Natural killer cell (primary cell): Measurements from ENCODE around the gene SYCP2. TPM values are rescaled to one million over a fixed set of nuclear protein-coding genes. Genes with fewer than 3 reads are reported as not detected.

ENCODE experiments used
- ATAC-seq, 3 donors: fragments of 150-1000 bp in 2 of 3; fragments of 200-7000 bp in 1 of 3; cut with Tn5 transposase; 1 replicate in 1 of 3; 2 replicates in 2 of 3; pipeline ENCODE4 v1.10.0; 2021; ENCODE audit warnings: mild to moderate bottlenecking in 2 of 3, moderate library complexity in 2 of 3
- DNase-seq, 2 donors: peaks; one replicate each; pipeline versions ENCODE4 v3.0.0 to v3.0.0-alpha.2; 2013 to 2021; ENCODE audit warnings: mixed read lengths in 1 of 2
- H3K27ac ChIP-seq: one replicate; pipeline ENCODE4 v1.5.1; 2013; ENCODE audit warnings: mild to moderate bottlenecking, low read length
- H3K27me3 ChIP-seq: one replicate; pipeline ENCODE4 v1.6.1; 2013; ENCODE audit warnings: low read length; ENCODE audit not compliant: control insufficient read depth, insufficient read depth
- H3K36me3 ChIP-seq: one replicate; pipeline ENCODE4 v1.6.1; 2013; ENCODE audit warnings: low read length; ENCODE audit not compliant: control insufficient read depth, insufficient read depth
- H3K4me1 ChIP-seq: one replicate; pipeline ENCODE4 v1.6.1; 2013; ENCODE audit warnings: low read length; ENCODE audit not compliant: control insufficient read depth, insufficient read depth
- H3K4me3 ChIP-seq: one replicate; pipeline ENCODE4 v1.5.1; 2013; ENCODE audit warnings: low read length
- H3K9me3 ChIP-seq: one replicate; pipeline ENCODE4 v1.6.1; 2013; ENCODE audit warnings: low read length; ENCODE audit not compliant: control insufficient read depth, insufficient read depth
- H3K27ac Mint-ChIP-seq, 2 donors: one replicate each; pipeline ENCODE4 v1.8.0; 2022; ENCODE audit warnings: mild to moderate bottlenecking in 2 of 2, mixed read lengths in 2 of 2, moderate library complexity in 1 of 2
- H3K27me3 Mint-ChIP-seq, 2 donors: one replicate each; pipeline ENCODE4 v1.8.0; 2022; ENCODE audit warnings: low read depth in 2 of 2, mixed read lengths in 2 of 2
- H3K36me3 Mint-ChIP-seq: one replicate; pipeline ENCODE4 v1.8.0; 2022; ENCODE audit warnings: mixed read lengths
- H3K4me1 Mint-ChIP-seq, 2 donors: one replicate each; pipeline ENCODE4 v1.8.0; 2022; ENCODE audit warnings: mixed read lengths in 2 of 2
- H3K4me3 Mint-ChIP-seq: one replicate; pipeline ENCODE4 v1.8.0; 2022; ENCODE audit warnings: mild to moderate bottlenecking, moderate library complexity, mixed read lengths
- H3K9me3 Mint-ChIP-seq, 2 donors: one replicate each; pipeline ENCODE4 v1.8.0; 2022; ENCODE audit warnings: mixed read lengths in 2 of 2
- CTCF ChIP-seq: fragments of 200-600 bp; IDR thresholded peaks from one replicate; pipeline ENCODE4 v1.8.0; 2022; ENCODE audit warnings: antibody characterized with exemption
- WGBS: methylation state at CpG from one replicate; pipeline ENCODE4 v1.1.7; 2013; ENCODE audit warnings: missing lambda C conversion rate; ENCODE audit not compliant: insufficient coverage; 5-methylcytosine and 5-hydroxymethylcytosine counted together
- intact Hi-C: fragments of 100-400 bp; cut with micrococcal nuclease; formaldehyde crosslinking; loops from one replicate; pipeline ENCODE4 v1.14.2; 2022
- total RNA-seq, 4 donors: library from RNA; stranded (reverse); fragments of 120-200 nt in 1 of 4; gene quantifications; one replicate each; pipeline versions ENCODE4 v1.2.3 to v1.2.4, GENCODE V29; 2013 to 2022

SYCP2 gene
- total RNA-seq, 3 donors from 2014 or later (not counting 1 experiment from before 2014, with no cell fraction given): 5.9 to 8.6 (median 7.0) TPM

GRCh38 chr20:59871096-59871495 lies 62.3 kb downstream of the SYCP2 start:
- no peak overlapping the region for H3K27ac ChIP-seq
- ATAC-seq (no peak), DNase-seq (no peak)
- Mint-ChIP-seq H3K4me3 (no peak overlapping the region), H3K9me3 (no peaks in the 10 kb centered on the region), H3K36me3 (no peaks in the 10 kb centered on the region), H3K27me3 (peaks cover 0 to 2% of the 10 kb centered on the region in 2 donors), H3K4me1 (no peaks in the 10 kb centered on the region), H3K27ac (no peak overlapping the region)
- no peaks in the 10 kb centered on the region for H3K27me3 ChIP-seq
- H3K36me3 ChIP-seq: no peaks in the 10 kb centered on the region
- H3K4me3 ChIP-seq: no peak overlapping the region
- no peak for TF ChIP-seq CTCF
- no peaks in the 10 kb centered on the region for H3K9me3 ChIP-seq
- no peaks in the 10 kb centered on the region for H3K4me1 ChIP-seq
- intact Hi-C loops: no loop called here
- WGBS: no CpG with 5 or more reads among the region's 1 CpG

GRCh38 chr20:59866338-59866737 lies 67.1 kb downstream of the SYCP2 start:
- WGBS: 100% methylated on average over 1 of the region's 3 CpGs
- Mint-ChIP-seq H3K9me3 (no peaks in the 10 kb centered on the region), H3K27ac (no peak overlapping the region), H3K4me3 (no peak overlapping the region), H3K36me3 (peaks cover 6% of the 10 kb centered on the region), H3K27me3 (peaks cover 0 to 9% of the 10 kb centered on the region in 2 donors), H3K4me1 (no peaks in the 10 kb centered on the region)
- Histone ChIP-seq H3K4me1 (no peaks in the 10 kb centered on the region), H3K4me3 (no peak overlapping the region), H3K36me3 (no peaks in the 10 kb centered on the region), H3K9me3 (no peaks in the 10 kb centered on the region), H3K27me3 (no peaks in the 10 kb centered on the region), H3K27ac (no peak overlapping the region)
- no peak for TF ChIP-seq CTCF
- ATAC-seq (no peak), DNase-seq (no peak)
- intact Hi-C loops: no loop called here

DNA sequence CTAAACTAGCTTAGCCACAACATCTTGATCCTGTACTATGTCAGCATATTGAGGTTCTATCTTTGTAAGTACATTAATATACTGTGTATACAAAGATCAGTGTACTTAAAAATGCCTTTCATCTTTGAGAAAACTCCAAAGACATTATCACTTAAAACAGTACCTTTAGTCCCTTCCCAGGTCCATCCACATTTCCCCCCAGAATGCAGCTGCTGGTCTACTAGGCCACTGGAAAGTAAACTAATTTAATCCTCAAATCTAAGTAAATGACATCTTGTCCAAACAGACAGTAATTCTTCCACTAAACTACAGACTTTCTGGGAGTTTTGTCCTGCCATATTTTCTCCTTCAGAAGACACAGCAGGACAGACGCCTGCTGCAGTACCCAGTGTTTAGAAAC lies 68.7 kb downstream of the SYCP2 start:
- Mint-ChIP-seq H3K4me3 (no peak overlapping the region), H3K36me3 (peaks cover 9% of the 10 kb centered on the region), H3K27me3 (peaks cover 0 to 9% of the 10 kb centered on the region in 2 donors), H3K27ac (no peak overlapping the region), H3K9me3 (no peaks in the 10 kb centered on the region), H3K4me1 (no peaks in the 10 kb centered on the region)
- Histone ChIP-seq H3K27ac (no peak overlapping the region), H3K4me3 (no peak overlapping the region), H3K9me3 (no peaks in the 10 kb centered on the region), H3K36me3 (no peaks in the 10 kb centered on the region), H3K4me1 (no peaks in the 10 kb centered on the region), H3K27me3 (no peaks in the 10 kb centered on the region)
- 90% methylated on average over 1 of the region's 1 CpG for WGBS
- ATAC-seq: no peak
- intact Hi-C loops: no loop called here
- no peak for DNase-seq
- no peak for TF ChIP-seq CTCF

- no peaks in the 10 kb centered on the region for H3K4me1 Mint-ChIP-seq
- H3K27me3 ChIP-seq: no peaks in the 10 kb centered on the region
- H3K9me3 Mint-ChIP-seq: no peaks in the 10 kb centered on the region
- no peak for TF ChIP-seq CTCF
- H3K4me3 ChIP-seq: no peak overlapping the region
- H3K4me1 ChIP-seq: no peaks in the 10 kb centered on the region
- peaks cover 0 to 9% of the 10 kb centered on the region in 2 donors for H3K27me3 Mint-ChIP-seq
- WGBS: 98% methylated on average over 3 of the region's 3 CpGs
- H3K36me3 Mint-ChIP-seq: peaks cover 9% of the 10 kb centered on the region
- no peak overlapping the region for H3K27ac ChIP-seq
- no peak for DNase-seq
- no peaks in the 10 kb centered on the region for H3K9me3 ChIP-seq
- H3K27ac Mint-ChIP-seq: no peak overlapping the region
- no peak overlapping the region for H3K4me3 Mint-ChIP-seq
- H3K36me3 ChIP-seq: no peaks in the 10 kb centered on the region
- no peak for ATAC-seq
- intact Hi-C loops: no loop called here
Observed at GRCh38 chr20:59863058-59863457, 70.4 kb downstream of the SYCP2 start.
